Gastrocnemius medialis (tissue), 4 donors: ENCODE data around the gene TMTC1. TPM values are rescaled to one million over a fixed set of nuclear protein-coding genes. Genes with fewer than 3 reads are reported as not detected.

ENCODE experiments used
- ATAC-seq, 2 donors: fragments of 150-250 bp; one replicate each; pipeline ENCODE4 v1.9.1; 2016
- DNase-seq, 2 donors: peaks; one replicate each; pipeline ENCODE4 v3.0.0-alpha.2; 2019
- H3K27ac ChIP-seq, 4 donors: fragments of 200-600 bp; sonication (generic); 1 replicate in 1 of 4; 2 replicates in 3 of 4; pipeline ENCODE4 v1.5.1; 2016 to 2018; ENCODE audit warnings: mild to moderate bottlenecking in 2 of 4, moderate library complexity in 1 of 4
- H3K27me3 ChIP-seq, 3 donors: fragments of 200-600 bp; sonication (generic) in 2 of 3; 1 replicate in 1 of 3; 2 replicates in 2 of 3; pipeline versions ENCODE4 v1.5.1 to v1.6.0; 2016 to 2019; ENCODE audit warnings: mild to moderate bottlenecking in 1 of 3, moderate library complexity in 1 of 3
- H3K36me3 ChIP-seq, 2 donors: fragments of 200-600 bp; sonication (generic) in 1 of 2; one replicate each; pipeline ENCODE4 v1.5.1; 2017 to 2018
- H3K4me1 ChIP-seq, 2 donors: fragments of 200-600 bp; sonication (generic) in 1 of 2; one replicate each; pipeline ENCODE4 v1.5.1; 2016 to 2017; ENCODE audit warnings: mild to moderate bottlenecking in 2 of 2
- H3K4me3 ChIP-seq, 4 donors: fragments of 200-600 bp; sonication (generic) in 3 of 4; 1 replicate in 1 of 4; 2 replicates in 3 of 4; pipeline ENCODE4 v1.5.1; 2016 to 2019; ENCODE audit warnings: mild to moderate bottlenecking in 2 of 4
- H3K9me3 ChIP-seq, 3 donors: fragments of 200-600 bp; sonication (generic) in 2 of 3; 1 replicate in 1 of 3; 2 replicates in 2 of 3; pipeline ENCODE4 v1.5.1; 2016 to 2019
- POLR2A ChIP-seq, 2 donors: fragments of 450-650 bp; IDR thresholded peaks; one replicate each; pipeline ENCODE4 v1.6.1; 2017; ENCODE audit warnings: antibody characterized with exemption in 2 of 2, mild to moderate bottlenecking in 2 of 2, moderate library complexity in 2 of 2
- in situ Hi-C, 4 donors: fragments of 200-750 bp; cut with MboI; loops; one replicate each; pipeline versions ENCODE4 v1.15.0 to v1.8.0; 2017; ENCODE audit warnings: low sequenced_read_pairs in 4 of 4
- intact Hi-C: fragments of 100-400 bp; cut with DNase I; formaldehyde crosslinking; loops from one replicate; pipeline ENCODE4 v1.15.1; 2023; ENCODE audit warnings: low total_unique reads
- total RNA-seq, 4 donors: library from RNA; depleted of rRNA; stranded (reverse); fragments of >200 nt; gene quantifications; one replicate each; pipeline versions ENCODE4 v1.1.0 to v1.2.3, GENCODE V29; 2016
- TF ChIP-seq, protein P1 (sequence below), 5 experiments: fragments of 450-650 bp in 3 of 5; fragments of 200-600 bp in 2 of 5; sonication (generic) in 2 of 5; IDR thresholded peaks in 4 of 5; conservative IDR thresholded peaks in 1 of 5; 1 replicate in 4 of 5; 2 replicates in 1 of 5; pipeline ENCODE4 v1.5.1; 2016 to 2019; ENCODE audit warnings: antibody characterized with exemption in 5 of 5, mild to moderate bottlenecking in 3 of 5, moderate library complexity in 3 of 5

TMTC1 gene
- total RNA-seq: 10 to 100 TPM; 38.5 to 83.5 (median 42.6) TPM

- in situ Hi-C loops: loop anchor here in 1 of 4 donors (10.0 kb wide), 1 partner anchor 239 kb away; no protein-coding TSS in a partner anchor
- DNase-seq: peak; percentile 65 to 73
- Histone ChIP-seq H3K4me1 (peaks cover 21 to 24% of the 10 kb centered on the region in 2 donors), H3K4me3 (peak within 1 kb of the TSS; percentile 65 to 85 (median 74)), H3K36me3 (no peaks in the 10 kb centered on the region), H3K27me3 (no peaks in the 10 kb centered on the region), H3K27ac (peak within 1 kb of the TSS; percentile 86 to 99 (median 97)), H3K9me3 (no peaks in the 10 kb centered on the region)
- TF ChIP-seq, protein P1, sequence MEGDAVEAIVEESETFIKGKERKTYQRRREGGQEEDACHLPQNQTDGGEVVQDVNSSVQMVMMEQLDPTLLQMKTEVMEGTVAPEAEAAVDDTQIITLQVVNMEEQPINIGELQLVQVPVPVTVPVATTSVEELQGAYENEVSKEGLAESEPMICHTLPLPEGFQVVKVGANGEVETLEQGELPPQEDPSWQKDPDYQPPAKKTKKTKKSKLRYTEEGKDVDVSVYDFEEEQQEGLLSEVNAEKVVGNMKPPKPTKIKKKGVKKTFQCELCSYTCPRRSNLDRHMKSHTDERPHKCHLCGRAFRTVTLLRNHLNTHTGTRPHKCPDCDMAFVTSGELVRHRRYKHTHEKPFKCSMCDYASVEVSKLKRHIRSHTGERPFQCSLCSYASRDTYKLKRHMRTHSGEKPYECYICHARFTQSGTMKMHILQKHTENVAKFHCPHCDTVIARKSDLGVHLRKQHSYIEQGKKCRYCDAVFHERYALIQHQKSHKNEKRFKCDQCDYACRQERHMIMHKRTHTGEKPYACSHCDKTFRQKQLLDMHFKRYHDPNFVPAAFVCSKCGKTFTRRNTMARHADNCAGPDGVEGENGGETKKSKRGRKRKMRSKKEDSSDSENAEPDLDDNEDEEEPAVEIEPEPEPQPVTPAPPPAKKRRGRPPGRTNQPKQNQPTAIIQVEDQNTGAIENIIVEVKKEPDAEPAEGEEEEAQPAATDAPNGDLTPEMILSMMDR (IDR thresholded peaks at IDR 0.05 in 4 of 5, conservative IDR thresholded peaks at IDR 0.05 in 1 of 5): no peak
- TF ChIP-seq POLR2A (IDR thresholded peaks at IDR 0.05): peak; percentile 77 to 89
- intact Hi-C loops: loop anchor here (2.0 to 5.0 kb wide), 8 partner anchors 13 to 272 kb away; no protein-coding TSS in a partner anchor
- ATAC-seq: peak; percentile 57 to 64
These were observed at the start of gene TMTC1 for GRCh38 chr12:29783773-29784666. Gene TMTC1 (minus strand): TSS chr12:29783942. CDS start chr12:29783751, 191 bp downstream.

DNA sequence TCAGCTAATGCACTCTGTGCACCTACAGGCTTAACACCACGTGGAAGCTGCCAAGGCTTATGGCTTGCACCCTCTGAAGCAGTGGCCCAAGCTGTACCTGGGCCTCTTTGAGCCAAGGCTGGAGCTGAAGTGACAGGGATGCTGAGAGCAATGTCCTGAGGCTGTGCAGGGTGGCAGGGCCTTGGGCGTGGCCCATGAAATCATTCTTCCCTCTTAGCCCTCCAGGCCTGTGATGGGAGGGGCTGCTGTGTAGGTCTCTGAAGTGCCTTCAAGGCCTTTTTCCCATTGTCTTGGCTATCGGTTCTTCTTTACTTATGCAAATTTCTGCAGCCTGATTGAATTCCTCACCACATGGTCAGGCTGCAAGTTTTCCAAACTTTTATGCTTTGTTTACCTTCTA is 47.4 kb upstream of the TMTC1 start:
- no peak for DNase-seq
- TF ChIP-seq, protein P1 (IDR thresholded peaks at IDR 0.05 in 4 of 5, conservative IDR thresholded peaks at IDR 0.05 in 1 of 5): no peak
- no peak for TF ChIP-seq POLR2A (IDR thresholded peaks at IDR 0.05)
- no peaks in the 10 kb centered on the region for H3K4me1 ChIP-seq
- intact Hi-C loops: no loop called here
- in situ Hi-C loops: no loop called here
- H3K4me3 ChIP-seq: no peak overlapping the region
- no peaks in the 10 kb centered on the region for H3K9me3 ChIP-seq
- H3K27ac ChIP-seq: no peak overlapping the region
- H3K36me3 ChIP-seq: no peaks in the 10 kb centered on the region
- no peak for ATAC-seq
- H3K27me3 ChIP-seq: no peaks in the 10 kb centered on the region

GRCh38 chr12:29830391-29830790 is 46.6 kb upstream of the TMTC1 start:
- Histone ChIP-seq H3K9me3 (no peaks in the 10 kb centered on the region), H3K27me3 (no peaks in the 10 kb centered on the region), H3K27ac (no peak overlapping the region), H3K36me3 (no peaks in the 10 kb centered on the region), H3K4me1 (no peaks in the 10 kb centered on the region), H3K4me3 (no peak overlapping the region)
- TF ChIP-seq, protein P1 (IDR thresholded peaks at IDR 0.05 in 4 of 5, conservative IDR thresholded peaks at IDR 0.05 in 1 of 5): no peak
- no peak for TF ChIP-seq POLR2A (IDR thresholded peaks at IDR 0.05)
- ATAC-seq (no peak), DNase-seq (no peak)
- intact Hi-C loops (no loop called here), in situ Hi-C loops (no loop called here)

DNA sequence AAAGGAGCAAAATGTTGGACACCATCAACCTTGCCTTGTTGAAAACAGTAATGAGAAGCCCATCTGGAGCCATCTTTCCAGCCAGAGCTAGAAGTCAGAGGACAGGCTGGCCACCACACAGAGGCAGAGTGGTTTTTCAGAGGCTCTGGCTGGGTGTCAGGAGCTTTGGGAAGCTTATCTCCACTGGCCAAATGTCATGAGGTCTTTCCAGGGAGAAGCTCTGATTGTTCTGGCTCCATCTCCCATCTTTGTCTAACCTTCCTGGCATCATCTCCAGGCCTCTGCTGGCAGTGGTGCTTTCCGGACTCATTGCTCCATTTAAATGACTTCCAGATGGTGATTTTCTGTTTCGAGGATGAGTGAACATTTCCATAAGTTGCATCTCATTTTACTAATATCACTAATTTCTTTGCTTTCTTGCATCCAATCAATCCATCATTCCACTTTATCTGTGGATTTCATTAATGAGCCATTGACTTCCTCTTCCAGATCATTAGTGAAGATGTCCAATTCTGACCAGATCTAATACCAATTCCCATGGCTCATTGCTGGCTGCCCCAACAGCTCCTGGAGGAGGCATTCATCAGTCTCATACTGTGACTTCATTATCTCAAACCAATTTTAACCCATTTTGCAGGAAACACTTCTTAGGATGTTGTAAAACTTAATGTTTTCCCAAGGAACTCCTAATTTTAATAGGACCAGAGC is 35.3 kb upstream of the TMTC1 start:
- DNase-seq (peak in 1 of 2 donors; percentile 16), ATAC-seq (peak in 1 of 2 donors; percentile 33)
- TF ChIP-seq, protein P1 (IDR thresholded peaks at IDR 0.05 in 4 of 5, conservative IDR thresholded peaks at IDR 0.05 in 1 of 5): no peak
- no peak for TF ChIP-seq POLR2A (IDR thresholded peaks at IDR 0.05)
- Histone ChIP-seq H3K27me3 (no peaks in the 10 kb centered on the region), H3K27ac (no peak overlapping the region), H3K4me3 (no peak overlapping the region), H3K9me3 (no peaks in the 10 kb centered on the region), H3K4me1 (peaks cover 0 to 4% of the 10 kb centered on the region in 2 donors), H3K36me3 (no peaks in the 10 kb centered on the region)
- in situ Hi-C loops (no loop called here), intact Hi-C loops (no loop called here)
